ENCODE measurements around the gene MTERF2.

Gene MTERF2

DNA sequence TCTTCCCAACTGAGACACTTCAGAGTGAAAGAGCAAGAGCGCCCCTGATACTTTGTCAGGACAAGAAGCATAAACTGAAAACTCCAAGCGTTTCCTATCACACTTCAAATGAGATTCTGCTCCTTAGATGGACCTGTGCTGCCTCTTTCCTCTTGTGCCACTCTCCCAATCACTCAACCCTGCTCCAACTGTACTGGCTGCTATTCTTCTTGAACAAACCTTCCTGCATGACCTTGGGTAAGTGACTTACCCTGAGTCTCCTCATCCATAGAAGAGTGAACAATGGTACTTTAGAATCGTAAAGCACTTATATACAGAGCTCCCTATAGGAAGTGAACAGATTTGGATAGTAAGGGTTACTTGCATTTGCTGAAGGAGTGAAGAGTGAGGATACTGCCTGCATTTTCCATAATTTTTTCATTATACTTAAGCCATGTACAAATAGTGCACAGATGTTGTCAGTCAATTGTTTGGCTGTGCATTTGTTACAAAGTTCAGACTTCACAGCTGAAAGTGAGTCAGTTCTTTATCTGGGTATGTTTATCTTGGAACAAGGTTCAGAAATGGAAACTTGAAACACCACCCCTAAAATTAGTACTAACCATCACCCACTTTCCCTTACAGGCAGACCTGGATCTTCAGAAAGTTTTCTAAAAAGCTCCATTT, 10.8 kb downstream of the MTERF2 start:
- H3K4me3 Mint-ChIP-seq, result no peak overlapping the region
- peaks cover 21% of the 10 kb centered on the region for H3K4me1 Mint-ChIP-seq
- no peak for ATAC-seq
- peaks cover 10% of the 10 kb centered on the region for H3K36me3 Mint-ChIP-seq
- H3K9me3 Mint-ChIP-seq, result no peaks in the 10 kb centered on the region
- H3K27me3 Mint-ChIP-seq, result no peaks in the 10 kb centered on the region
- peak overlapping the region; percentile 17 for H3K27ac Mint-ChIP-seq

DNA sequence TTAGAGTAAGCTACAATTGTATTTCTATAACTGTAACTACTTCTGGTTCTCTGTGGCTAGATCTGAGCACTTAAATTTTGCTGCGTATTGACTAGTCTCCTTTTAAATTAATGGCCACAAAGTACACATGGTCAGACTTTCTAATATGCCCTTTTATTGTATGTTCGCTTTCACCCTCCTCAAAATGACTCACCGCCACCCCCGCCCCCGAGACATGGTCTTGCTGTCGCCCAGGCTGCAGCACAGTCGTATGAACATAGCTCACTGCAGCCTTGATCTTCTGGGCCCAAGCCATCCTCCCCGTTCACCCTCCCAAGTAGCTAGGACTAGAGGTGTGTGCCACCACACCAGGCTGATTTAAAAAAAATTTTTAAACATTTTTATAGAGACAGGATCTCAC, 11.8 kb downstream of the MTERF2 start:
- Mint-ChIP-seq H3K27ac (peak overlapping the region; percentile 17), H3K9me3 (no peaks in the 10 kb centered on the region), H3K27me3 (no peaks in the 10 kb centered on the region), H3K4me3 (no peak overlapping the region), H3K36me3 (peaks cover 15% of the 10 kb centered on the region), H3K4me1 (peaks cover 25% of the 10 kb centered on the region)
- no peak for ATAC-seq

DNA sequence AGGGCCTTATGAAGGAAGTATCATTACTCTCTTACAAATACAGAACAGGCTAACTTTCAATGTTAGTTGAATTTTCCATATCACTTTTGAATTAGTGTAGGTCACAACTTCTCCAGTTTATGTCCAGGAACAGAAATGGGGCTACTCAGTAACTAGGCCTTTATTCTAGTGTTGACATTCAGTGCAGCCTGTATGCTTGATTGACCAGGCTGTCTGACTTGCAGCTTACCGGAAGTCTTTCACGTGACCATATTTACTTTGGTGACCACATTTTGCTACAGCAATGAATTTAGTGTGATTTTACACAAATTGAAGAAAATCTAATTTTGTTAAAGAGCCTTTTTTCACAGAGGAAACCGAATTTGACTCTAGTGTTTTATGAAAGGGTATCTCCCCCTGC, 12.4 kb downstream of the MTERF2 start:
- H3K4me3 Mint-ChIP-seq, result no peak overlapping the region
- no peaks in the 10 kb centered on the region for H3K9me3 Mint-ChIP-seq
- H3K27ac Mint-ChIP-seq, result peak overlapping the region; percentile 17
- H3K36me3 Mint-ChIP-seq, result peaks cover 15% of the 10 kb centered on the region
- ATAC-seq, result peak; percentile 73
- H3K27me3 Mint-ChIP-seq, result no peaks in the 10 kb centered on the region
- peaks cover 25% of the 10 kb centered on the region for H3K4me1 Mint-ChIP-seq

DNA sequence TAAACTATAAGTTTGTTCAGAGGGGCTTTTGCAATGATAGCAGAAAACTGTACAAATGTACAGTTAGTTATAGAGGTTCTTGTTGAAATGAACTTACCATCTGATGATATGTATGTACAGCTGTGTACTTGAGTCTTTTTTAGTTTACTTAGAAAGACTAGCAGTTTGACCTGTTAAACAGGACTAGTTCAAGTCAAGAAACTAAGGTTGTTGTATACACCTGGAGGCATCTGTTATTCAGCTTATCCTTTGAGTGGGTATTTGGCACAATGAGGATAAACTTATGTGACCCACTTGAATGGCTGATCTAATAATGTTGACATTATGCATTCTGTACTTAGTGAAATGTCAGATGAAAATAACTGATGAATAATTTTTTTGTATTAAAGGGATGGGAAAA, 13.4 kb downstream of the MTERF2 start:
- Mint-ChIP-seq H3K27me3 (no peaks in the 10 kb centered on the region), H3K4me3 (no peak overlapping the region), H3K9me3 (no peaks in the 10 kb centered on the region), H3K36me3 (peaks cover 15% of the 10 kb centered on the region), H3K4me1 (peaks cover 25% of the 10 kb centered on the region), H3K27ac (no peak overlapping the region)
- ATAC-seq, result no peak

DNA sequence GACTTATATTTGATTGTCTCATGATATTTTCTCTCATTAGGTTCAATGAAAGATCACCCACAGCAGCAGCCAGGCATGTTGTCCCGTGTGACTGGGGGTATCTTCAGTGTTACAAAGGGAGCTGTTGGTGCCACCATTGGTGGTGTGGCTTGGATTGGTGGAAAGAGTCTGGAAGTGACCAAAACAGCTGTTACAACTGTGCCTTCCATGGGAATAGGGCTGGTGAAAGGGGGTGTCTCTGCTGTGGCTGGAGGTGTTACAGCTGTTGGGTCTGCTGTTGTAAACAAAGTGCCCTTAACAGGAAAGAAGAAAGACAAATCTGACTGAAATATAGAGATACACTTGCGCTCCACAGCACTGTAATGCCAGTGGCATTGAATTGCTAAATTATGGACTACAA, 15.9 kb downstream of the MTERF2 start:
- Mint-ChIP-seq H3K27me3 (no peaks in the 10 kb centered on the region), H3K27ac (no peak overlapping the region), H3K4me3 (no peak overlapping the region), H3K9me3 (no peaks in the 10 kb centered on the region), H3K4me1 (peaks cover 25% of the 10 kb centered on the region), H3K36me3 (peaks cover 26% of the 10 kb centered on the region)
- no peak for ATAC-seq

DNA sequence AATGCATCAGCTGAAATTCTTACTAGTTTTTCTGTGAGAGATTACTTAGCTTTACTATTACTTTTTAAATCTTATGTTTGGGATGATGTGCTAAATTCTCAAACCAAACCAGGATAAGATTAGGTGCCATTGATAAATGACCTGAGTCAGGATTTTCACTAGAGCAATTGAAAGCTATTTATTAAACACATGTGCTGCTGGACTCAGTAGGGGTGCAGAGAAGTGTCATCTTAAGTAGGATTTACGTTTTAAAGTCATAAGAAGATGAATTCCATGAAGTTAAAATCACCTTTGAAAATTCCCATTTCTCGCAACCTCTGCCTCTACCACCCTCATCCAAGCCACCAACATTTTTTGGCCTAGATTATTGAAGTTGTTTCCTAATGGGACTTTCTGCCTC, 22.4 kb downstream of the MTERF2 start:
- Mint-ChIP-seq H3K9me3 (no peaks in the 10 kb centered on the region), H3K36me3 (peaks cover 50% of the 10 kb centered on the region), H3K27me3 (no peaks in the 10 kb centered on the region), H3K4me3 (no peak overlapping the region), H3K27ac (no peak overlapping the region), H3K4me1 (no peaks in the 10 kb centered on the region)
- ATAC-seq, result no peak

DNA sequence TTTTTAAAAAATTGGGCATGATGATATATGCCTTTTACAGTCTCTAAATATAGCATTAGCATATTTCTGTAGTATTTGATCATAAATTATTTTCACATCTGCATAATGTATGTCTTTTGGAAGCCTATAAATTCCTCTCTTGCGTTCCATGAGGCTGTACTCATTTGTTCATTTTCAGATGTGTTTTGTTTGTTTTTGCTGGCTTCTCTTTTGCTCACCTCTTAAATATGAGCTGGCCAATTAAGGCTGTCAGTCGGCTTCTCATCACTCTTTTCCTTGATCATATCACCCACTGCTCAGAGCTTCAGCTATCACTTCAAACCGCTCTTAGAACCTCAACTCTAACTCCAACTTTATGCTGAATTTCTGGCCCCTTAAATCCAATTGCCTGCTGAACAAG, 24.7 kb downstream of the MTERF2 start:
- Mint-ChIP-seq H3K27ac (no peak overlapping the region), H3K4me1 (peaks cover 8% of the 10 kb centered on the region), H3K27me3 (no peaks in the 10 kb centered on the region), H3K4me3 (no peak overlapping the region), H3K36me3 (peaks cover 40% of the 10 kb centered on the region), H3K9me3 (no peaks in the 10 kb centered on the region)
- no peak for ATAC-seq

DNA sequence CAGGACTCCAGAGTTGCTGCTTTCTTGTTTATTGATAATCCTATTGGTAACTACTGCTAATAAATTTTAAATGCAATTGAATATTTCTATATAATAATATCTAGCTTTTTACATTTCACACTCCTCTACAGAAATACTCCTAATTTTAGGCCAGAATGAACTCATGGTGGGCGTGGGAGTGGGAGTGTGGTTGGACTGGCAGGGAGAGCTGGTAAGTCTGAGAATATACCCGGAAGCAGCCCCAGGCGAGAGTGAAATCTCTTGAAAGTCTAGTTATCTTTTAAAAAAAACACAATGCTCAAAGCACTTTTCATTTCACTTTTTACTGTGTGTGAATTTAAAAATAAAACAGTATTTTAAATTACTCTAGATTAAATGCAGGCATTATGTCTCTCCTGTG, 26.5 kb downstream of the MTERF2 start:
- no peaks in the 10 kb centered on the region for H3K9me3 Mint-ChIP-seq
- H3K4me3 Mint-ChIP-seq, result no peak overlapping the region
- no peaks in the 10 kb centered on the region for H3K27me3 Mint-ChIP-seq
- no peak overlapping the region for H3K27ac Mint-ChIP-seq
- peaks cover 20% of the 10 kb centered on the region for H3K4me1 Mint-ChIP-seq
- no peak for ATAC-seq
- H3K36me3 Mint-ChIP-seq, result peaks cover 33% of the 10 kb centered on the region

DNA sequence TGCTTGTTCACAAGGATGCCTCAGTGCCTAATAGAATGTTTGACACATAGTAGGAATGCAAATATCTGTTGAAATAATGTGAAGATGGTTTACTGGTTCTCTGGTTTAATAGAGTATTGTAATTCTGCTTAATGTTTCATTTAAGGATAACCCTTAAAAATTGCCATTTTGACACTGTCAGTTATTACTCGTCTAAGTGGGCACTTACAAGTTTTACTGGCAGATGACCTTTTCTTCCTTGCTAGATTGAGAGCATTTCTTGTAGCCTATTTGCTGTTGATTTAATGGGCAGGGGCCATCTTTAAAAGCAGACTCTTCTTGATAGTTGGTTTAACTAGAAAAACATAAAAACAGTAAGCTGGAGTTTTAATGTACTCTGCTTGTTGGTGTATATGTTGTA, 29.4 kb downstream of the MTERF2 start:
- Mint-ChIP-seq H3K9me3 (no peaks in the 10 kb centered on the region), H3K4me3 (peak overlapping the region; percentile 97), H3K36me3 (peaks cover 9% of the 10 kb centered on the region), H3K27me3 (no peaks in the 10 kb centered on the region), H3K4me1 (peaks cover 25% of the 10 kb centered on the region), H3K27ac (no peak overlapping the region)
- ATAC-seq, result no peak

DNA sequence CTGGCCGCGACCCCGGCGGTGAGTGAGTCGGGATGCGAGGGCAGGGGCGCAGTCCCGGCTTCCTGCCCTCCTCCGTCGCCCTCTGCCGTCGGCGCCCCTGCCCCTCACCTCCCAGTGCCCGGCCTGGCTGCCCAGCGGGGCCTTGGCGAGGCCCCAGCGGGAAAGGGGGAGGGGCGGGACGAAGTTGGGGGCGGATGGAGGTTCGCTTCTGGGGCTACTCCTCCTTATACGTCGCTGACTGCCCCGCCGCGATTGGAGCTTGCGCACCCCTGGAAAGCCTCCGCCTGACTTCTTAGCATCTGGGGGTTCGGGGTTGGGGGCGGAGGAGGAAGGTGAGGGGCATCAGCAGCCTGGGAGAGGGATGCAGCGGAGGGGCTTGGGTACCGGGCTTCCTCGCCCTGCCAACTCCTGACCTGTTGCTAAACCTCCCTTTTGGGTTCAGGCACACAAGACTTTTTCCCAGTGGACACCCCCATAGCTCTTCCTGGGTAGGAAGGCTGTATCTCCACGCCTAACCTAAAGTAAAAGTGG, 30.8 kb downstream of the MTERF2 start:
- H3K4me1 Mint-ChIP-seq, result peaks cover 25% of the 10 kb centered on the region
- peaks cover 5% of the 10 kb centered on the region for H3K36me3 Mint-ChIP-seq
- peak; percentile 65 for ATAC-seq
- H3K27me3 Mint-ChIP-seq, result no peaks in the 10 kb centered on the region
- H3K27ac Mint-ChIP-seq, result peak overlapping the region; percentile 93
- H3K4me3 Mint-ChIP-seq, result peak overlapping the region; percentile 97
- H3K9me3 Mint-ChIP-seq, result no peaks in the 10 kb centered on the region

DNA sequence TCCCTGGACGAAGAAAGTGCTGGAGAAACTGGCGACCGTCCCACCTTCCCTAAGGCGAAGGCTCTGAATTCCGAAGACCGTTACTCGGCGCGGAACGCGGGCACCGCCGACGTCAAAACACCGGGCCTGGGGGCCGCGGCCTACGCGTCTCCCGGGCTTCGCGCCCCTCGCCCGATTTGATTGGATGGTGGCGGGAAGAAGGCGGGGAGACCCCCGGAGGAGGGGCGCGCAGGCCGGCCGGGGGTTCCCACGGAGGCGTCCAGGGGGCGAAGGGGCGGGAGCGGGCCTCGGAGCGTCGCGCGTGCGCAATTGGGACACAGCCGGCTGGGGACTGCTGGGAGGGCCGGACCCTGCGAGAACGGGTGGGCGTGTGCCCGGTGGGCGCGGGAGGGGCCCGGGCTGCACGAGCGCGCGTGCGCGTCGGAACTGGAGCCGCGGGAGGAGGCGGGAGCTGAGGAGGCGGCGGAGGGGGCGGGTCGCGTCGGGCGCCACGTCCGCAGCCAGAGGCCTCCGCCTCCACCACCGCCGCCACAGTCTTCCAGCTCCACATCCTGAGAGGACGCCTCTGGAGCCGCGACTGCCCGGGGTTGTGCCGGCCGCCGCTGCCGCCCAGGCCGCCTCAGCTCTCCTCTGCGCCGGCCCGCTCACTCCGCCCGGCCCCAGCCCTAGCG, 31.4 kb downstream of the MTERF2 start, which contains the start of gene TMEM263:
TMEM263 (plus strand) TSS at position 531 of the 671 bp plus-strand sequence. CDS start 11,210 bp downstream, outside the sequence.
- Mint-ChIP-seq H3K9me3 (no peaks in the 10 kb centered on the region), H3K4me3 (peak within 1 kb of the TSS; percentile 97), H3K27me3 (no peaks in the 10 kb centered on the region), H3K27ac (peak within 1 kb of the TSS; percentile 93), H3K4me1 (peaks cover 25% of the 10 kb centered on the region), H3K36me3 (no peaks in the 10 kb centered on the region)
- ATAC-seq, result peak; percentile 93

DNA sequence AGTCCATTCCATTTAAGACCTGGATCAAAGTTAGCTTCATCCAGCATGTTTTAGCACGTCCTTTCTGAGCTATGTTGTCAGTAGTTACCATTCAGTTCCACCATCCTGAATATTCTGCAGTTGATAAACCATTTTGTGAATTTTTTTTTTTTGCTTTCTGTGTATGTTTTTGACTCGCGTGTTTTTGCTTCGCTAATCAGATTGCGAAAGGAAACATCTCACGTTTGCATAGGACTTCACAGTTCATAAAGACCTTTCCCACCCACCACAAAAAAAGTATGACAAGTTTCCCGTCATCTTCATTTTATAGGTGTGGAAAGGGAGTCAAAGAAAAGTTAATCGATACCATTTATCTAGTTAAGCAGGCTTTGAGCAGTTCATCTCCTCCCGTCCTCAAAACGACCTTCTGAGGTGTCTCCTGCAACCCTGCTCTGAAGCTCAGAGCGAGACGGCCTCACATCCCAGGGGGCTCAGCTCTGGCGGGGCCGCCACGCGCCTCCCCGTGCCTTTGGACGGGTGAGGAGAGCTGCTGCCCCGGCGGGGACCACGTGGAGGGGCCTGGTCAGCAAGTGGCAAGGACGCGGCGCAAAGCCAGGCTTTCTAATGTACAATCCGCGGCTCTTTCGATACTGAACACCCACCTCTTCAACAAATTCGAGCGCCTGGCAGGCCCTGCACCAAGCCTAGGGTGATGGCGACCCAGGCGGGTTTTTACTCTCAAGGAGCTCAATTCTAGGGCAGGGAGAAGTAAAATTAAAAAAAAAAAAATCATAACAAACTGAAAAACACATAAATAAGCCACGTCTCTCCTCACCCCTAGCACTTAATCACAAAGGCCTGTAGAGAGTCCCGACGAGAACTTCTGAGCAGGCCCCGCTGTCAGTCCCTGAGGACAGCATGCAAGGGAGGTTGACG, 32.2 kb downstream of the MTERF2 start:
- Mint-ChIP-seq H3K4me1 (peaks cover 25% of the 10 kb centered on the region), H3K27me3 (no peaks in the 10 kb centered on the region), H3K36me3 (no peaks in the 10 kb centered on the region), H3K4me3 (peak overlapping the region; percentile 97), H3K27ac (peak overlapping the region; percentile 93), H3K9me3 (peaks cover 3% of the 10 kb centered on the region)
- peak; percentile 36 for ATAC-seq

DNA sequence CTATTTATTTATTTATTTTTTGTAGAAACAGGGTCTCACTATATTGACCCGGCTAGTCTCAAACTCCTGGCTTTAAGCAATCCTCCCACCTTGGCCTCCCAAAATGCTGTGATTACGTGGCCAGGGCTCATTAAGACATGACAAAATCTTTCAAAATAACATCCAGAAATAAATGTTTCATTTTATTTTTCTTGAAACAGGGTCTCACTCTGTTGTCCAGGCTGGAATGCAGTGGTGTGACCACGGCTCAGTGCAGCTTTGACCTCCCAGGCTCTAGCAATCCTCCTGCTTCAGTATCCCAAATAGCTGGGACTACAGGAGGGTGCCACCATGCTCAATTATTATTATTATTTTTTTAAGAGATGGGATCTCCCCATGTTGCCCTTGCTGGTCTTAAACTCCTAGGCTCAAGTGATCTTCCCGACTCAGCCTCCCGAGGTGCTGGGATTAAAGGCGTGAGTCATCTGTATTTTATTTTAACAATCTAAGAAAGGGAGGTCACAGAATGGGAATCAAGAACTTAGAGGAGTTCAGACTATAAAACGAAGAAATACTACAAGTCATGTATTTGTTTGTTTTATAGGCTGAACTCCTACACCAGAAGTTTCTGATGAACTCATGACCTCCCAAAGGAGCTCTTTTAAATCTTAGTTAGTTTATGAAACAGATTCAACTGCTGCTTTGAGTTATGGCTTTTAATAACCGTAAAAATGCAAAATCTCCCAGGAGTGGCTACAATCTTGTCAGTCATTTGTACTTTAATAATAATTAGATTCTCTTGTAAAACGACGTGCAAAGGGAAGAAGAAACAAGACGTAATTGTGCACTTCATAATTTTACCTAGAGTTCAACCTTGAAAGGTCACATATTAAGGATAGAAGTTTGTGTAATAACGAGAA, 33.3 kb downstream of the MTERF2 start:
- Mint-ChIP-seq H3K27ac (no peak overlapping the region), H3K36me3 (peaks cover 5% of the 10 kb centered on the region), H3K9me3 (peaks cover 9% of the 10 kb centered on the region), H3K4me3 (no peak overlapping the region), H3K4me1 (peaks cover 25% of the 10 kb centered on the region), H3K27me3 (no peaks in the 10 kb centered on the region)
- no peak for ATAC-seq

DNA sequence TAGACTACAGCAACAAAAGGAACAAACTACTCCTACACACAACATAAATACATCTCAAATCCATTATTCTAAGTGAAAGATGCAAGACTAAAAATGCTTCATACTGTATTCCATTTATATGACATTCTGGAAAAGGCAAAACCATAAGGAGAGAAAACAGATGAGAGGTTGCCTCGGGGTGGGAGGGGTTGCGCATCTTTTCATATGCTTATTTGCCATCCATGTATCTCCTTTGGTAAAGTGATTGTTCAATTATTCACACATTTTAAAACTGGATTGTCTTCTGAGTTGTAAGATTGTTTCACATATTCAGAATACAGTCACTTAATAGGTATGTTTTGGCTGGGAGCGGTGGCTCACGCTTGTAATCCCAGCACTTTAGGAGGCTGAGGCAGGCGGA, 36.4 kb downstream of the MTERF2 start:
- Mint-ChIP-seq H3K36me3 (peaks cover 5% of the 10 kb centered on the region), H3K27ac (no peak overlapping the region), H3K4me3 (no peak overlapping the region), H3K4me1 (peaks cover 5% of the 10 kb centered on the region), H3K9me3 (peaks cover 12% of the 10 kb centered on the region), H3K27me3 (no peaks in the 10 kb centered on the region)
- no peak for ATAC-seq
